Activated B cell treated with CpG ODN at 0.5 μM for 24 hours (primary cell): ENCODE results near the gene NUDT3. TPM values are rescaled to one million over a fixed set of nuclear protein-coding genes. Genes with fewer than 3 reads are reported as not detected.

Experiments used
- ATAC-seq: fragments of 200-7000 bp; cut with Tn5 transposase; one replicate; pipeline ENCODE4 v1.10.0; 2021; ENCODE audit warnings: low read depth, mild to moderate bottlenecking, moderate library complexity
- CTCF ChIA-PET: fragments of 350-600 bp; sonication (Branson Sonifier 250); formaldehyde crosslinking; loops from one replicate; lab custom pipeline; 2021; ENCODE audit warnings: antibody characterized with exemption; lab: Charles Lee
- POLR2A ChIA-PET: fragments of 350-600 bp; sonication (Branson Sonifier 250); formaldehyde crosslinking; loops from one replicate; lab custom pipeline; 2021; ENCODE audit warnings: antibody characterized with exemption; lab: Charles Lee
- DNase-seq: peaks from one replicate; pipeline ENCODE4 v3.0.0; 2022
- H3K27ac Mint-ChIP-seq: one replicate; pipeline ENCODE4 v1.8.0; 2020; ENCODE audit warnings: mixed read lengths
- H3K27me3 Mint-ChIP-seq: one replicate; pipeline ENCODE4 v1.8.0; 2021; ENCODE audit warnings: mixed read lengths
- H3K36me3 Mint-ChIP-seq: one replicate; pipeline ENCODE4 v1.8.0; 2021; ENCODE audit warnings: low read depth, mixed read lengths
- H3K4me1 Mint-ChIP-seq: one replicate; pipeline ENCODE4 v1.8.0; 2021; ENCODE audit warnings: mixed read lengths
- H3K4me3 Mint-ChIP-seq: one replicate; pipeline ENCODE4 v1.8.0; 2020; ENCODE audit warnings: mild to moderate bottlenecking, mixed read lengths
- H3K9me3 Mint-ChIP-seq: one replicate; pipeline ENCODE4 v1.8.0; 2020; ENCODE audit warnings: mixed read lengths
- CTCF ChIP-seq: fragments of 200-600 bp; IDR thresholded peaks from one replicate; pipeline ENCODE4 v1.8.0; 2022; ENCODE audit warnings: antibody characterized with exemption, mild to moderate bottlenecking
- intact Hi-C: fragments of 100-400 bp; cut with micrococcal nuclease; formaldehyde crosslinking; loops from one replicate; pipeline ENCODE4 v1.15.1; 2024
- total RNA-seq: library from RNA; stranded (reverse); gene quantifications from 2 replicates; pipeline ENCODE4 v1.2.3, GENCODE V29; 2022

The NUDT3 gene
- total RNA-seq, 1 donor from 2014 or later, result 27.0 TPM

- no peak overlapping the region for H3K27ac Mint-ChIP-seq
- CTCF ChIA-PET, result interaction anchor here (0.5 kb wide), 1 partner anchor 172 kb away, joined by 3 read pairs; no protein-coding TSS in a partner anchor
- no peaks in the 10 kb centered on the region for H3K36me3 Mint-ChIP-seq
- no peak for TF ChIP-seq CTCF
- H3K4me3 Mint-ChIP-seq, result no peak overlapping the region
- H3K27me3 Mint-ChIP-seq, result no peaks in the 10 kb centered on the region
- ATAC-seq (no peak), DNase-seq (no peak)
- H3K4me1 Mint-ChIP-seq, result peaks cover 5% of the 10 kb centered on the region
- intact Hi-C loops, result no loop called here
- peaks cover 3% of the 10 kb centered on the region for H3K9me3 Mint-ChIP-seq
- POLR2A ChIA-PET, result interaction anchor here (0.6 kb wide), 1 partner anchor 33 kb away, joined by 3 read pairs; no protein-coding TSS in a partner anchor
These were observed 45.1 kb upstream of the NUDT3 start for GRCh38 chr6:34437644-34437970.

- H3K27me3 Mint-ChIP-seq, result no peaks in the 10 kb centered on the region
- ATAC-seq (no peak), DNase-seq (no peak)
- no peak overlapping the region for H3K27ac Mint-ChIP-seq
- POLR2A ChIA-PET, result interaction anchor here (0.6 kb wide), 1 partner anchor 34 kb away, joined by 3 read pairs; no protein-coding TSS in a partner anchor
- intact Hi-C loops, result no loop called here
- H3K9me3 Mint-ChIP-seq, result peaks cover 3% of the 10 kb centered on the region
- CTCF ChIA-PET, result no interaction called here
- no peak for TF ChIP-seq CTCF
- peaks cover 5% of the 10 kb centered on the region for H3K4me1 Mint-ChIP-seq
- no peak overlapping the region for H3K4me3 Mint-ChIP-seq
- no peaks in the 10 kb centered on the region for H3K36me3 Mint-ChIP-seq
These were observed 44.6 kb upstream of the NUDT3 start for GRCh38 chr6:34436803-34437643.

GRCh38 chr6:34435916-34436315 lies 43.4 kb upstream of the NUDT3 start:
- ChIA-PET POLR2A (no interaction called here), CTCF (no interaction called here)
- no peaks in the 10 kb centered on the region for H3K4me1 Mint-ChIP-seq
- peaks cover 3% of the 10 kb centered on the region for H3K9me3 Mint-ChIP-seq
- H3K36me3 Mint-ChIP-seq, result no peaks in the 10 kb centered on the region
- TF ChIP-seq CTCF, result no peak
- ATAC-seq (no peak), DNase-seq (no peak)
- intact Hi-C loops, result no loop called here
- no peaks in the 10 kb centered on the region for H3K27me3 Mint-ChIP-seq
- H3K4me3 Mint-ChIP-seq, result no peak overlapping the region
- H3K27ac Mint-ChIP-seq, result no peak overlapping the region

GRCh38 chr6:34425498-34426410 lies 33.3 kb upstream of the NUDT3 start, which contains the start of gene RPS10:
TSS of gene RPS10 (minus strand) at chr6:34426069. CDS start at chr6:34425221, 848 bp downstream.
- Mint-ChIP-seq H3K36me3 (peaks cover 46% of the 10 kb centered on the region), H3K9me3 (no peaks in the 10 kb centered on the region), H3K4me1 (peaks cover 29% of the 10 kb centered on the region), H3K4me3 (peak within 1 kb of the TSS; percentile 97), H3K27me3 (no peaks in the 10 kb centered on the region), H3K27ac (peak within 1 kb of the TSS; percentile 97)
- TF ChIP-seq CTCF, result no peak
- DNase-seq, result peak; percentile 97
- ChIA-PET CTCF (interaction anchor here (0.6 to 2.1 kb wide), 6 partner anchors 11 to 835 kb away, joined by 3 to 6 read pairs (median 4); no protein-coding TSS in a partner anchor), POLR2A (interaction anchor here (0.5 to 2.4 kb wide), 21 partner anchors 9 to 1125 kb away, joined by 3 to 26 read pairs (median 4); partner anchors contain the start of genes ANKS1A, HMGA1, ILRUN and SMIM29)
- peak; percentile 99 for ATAC-seq
- intact Hi-C loops, result loop anchor here (1.0 to 5.0 kb wide), 6 partner anchors 10 to 637 kb away; partner anchors contain the start of genes ANKS1A, LEMD2, NUDT3 and PACSIN1
